WERI-Rb-1 (cell line): Measurements from ENCODE around the gene ACAD9.
"Not testable (repeated sequence)": the region's sequence is repeated elsewhere in the genome, so short reads cannot be mapped to it uniquely, and the experiment has no call there.

Experiments
- DNase-seq: peaks from one replicate; pipeline ENCODE4 v3.0.0-alpha.2; 2020
- H3K27ac ChIP-seq: fragments of 250-450 bp; sonication (Bioruptor Pico); 2 replicates; pipeline ENCODE4 v1.5.1; 2020; ENCODE audit warnings: mild to moderate bottlenecking, moderate library complexity
- H3K27me3 ChIP-seq: fragments of 250-450 bp; sonication (Bioruptor Pico); 2 replicates; pipeline ENCODE4 v1.5.1; 2021; ENCODE audit warnings: mild to moderate bottlenecking, low read depth, moderate library complexity; ENCODE audit not compliant: insufficient read depth, severe bottlenecking
- H3K36me3 ChIP-seq: fragments of 250-450 bp; sonication (Bioruptor Pico); 2 replicates; pipeline ENCODE4 v1.5.1; 2020; ENCODE audit warnings: mild to moderate bottlenecking, moderate library complexity
- H3K4me3 ChIP-seq: 2 replicates; pipeline ENCODE4 v1.5.1; 2011; ENCODE audit warnings: low read depth, mild to moderate bottlenecking, control low read depth, low read length
- H3K9me3 ChIP-seq: fragments of 250-450 bp; sonication (Bioruptor Pico); 2 replicates; pipeline ENCODE4 v1.5.1; 2021; ENCODE audit warnings: mild to moderate bottlenecking, moderate library complexity; ENCODE audit not compliant: severe bottlenecking
- CTCF ChIP-seq: IDR thresholded peaks from 2 replicates; pipeline ENCODE4 v1.5.1; 2011; ENCODE audit warnings: low read depth, mild to moderate bottlenecking, control low read depth, inconsistent platforms, low read length

ACAD9 gene

GRCh38 chr3:128922804-128923459 lies 43.5 kb downstream of the ACAD9 start:
- H3K9me3 ChIP-seq: peaks cover 53% of the 10 kb centered on the region

GRCh38 chr3:128923576-128923975 lies 44.2 kb downstream of the ACAD9 start:
- Histone ChIP-seq H3K36me3 (peaks cover 7% of the 10 kb centered on the region), H3K27ac (no peak overlapping the region), H3K27me3 (no peaks in the 10 kb centered on the region), H3K9me3 (peaks cover 56% of the 10 kb centered on the region), H3K4me3 (no peak overlapping the region)
- DNase-seq: no peak
- TF ChIP-seq CTCF: no peak

More at GRCh38 chr3:128922804-128923459, 43.5 kb downstream of the ACAD9 start:
- DNase-seq: no peak
- TF ChIP-seq CTCF: no peak
- H3K36me3 ChIP-seq: peaks cover 13% of the 10 kb centered on the region
- H3K27me3 ChIP-seq: no peaks in the 10 kb centered on the region
- H3K4me3 ChIP-seq: no peak overlapping the region
- H3K27ac ChIP-seq: no peak overlapping the region

GRCh38 chr3:128923986-128924385 lies 44.6 kb downstream of the ACAD9 start:
- not testable (repeated sequence) for H3K27ac ChIP-seq, H3K36me3 ChIP-seq, H3K27me3 ChIP-seq, DNase-seq, H3K4me3 ChIP-seq
- peaks cover 56% of the 10 kb centered on the region for H3K9me3 ChIP-seq

- no peaks in the 10 kb centered on the region for H3K36me3 ChIP-seq
- no peaks in the 10 kb centered on the region for H3K27me3 ChIP-seq
- H3K9me3 ChIP-seq: peaks cover 30% of the 10 kb centered on the region
- TF ChIP-seq CTCF: no peak
- no peak for DNase-seq
- no peak overlapping the region for H3K27ac ChIP-seq
- no peak overlapping the region for H3K4me3 ChIP-seq
These were observed 49.9 kb downstream of the ACAD9 start for GRCh38 chr3:128929364-128929763.

GRCh38 chr3:128931046-128931445 lies 51.6 kb downstream of the ACAD9 start:
- H3K27me3 ChIP-seq: no peaks in the 10 kb centered on the region
- H3K9me3 ChIP-seq: peaks cover 19% of the 10 kb centered on the region
- H3K4me3 ChIP-seq: no peak overlapping the region
- TF ChIP-seq CTCF: no peak
- H3K36me3 ChIP-seq: no peaks in the 10 kb centered on the region
- H3K27ac ChIP-seq: no peak overlapping the region
- DNase-seq: no peak

- DNase-seq: peak; percentile 4
- no peaks in the 10 kb centered on the region for H3K27me3 ChIP-seq
- no peak for TF ChIP-seq CTCF
These were observed 53.2 kb downstream of the ACAD9 start for GRCh38 chr3:128932516-128933212.

More at GRCh38 chr3:128932516-128933212, 53.2 kb downstream of the ACAD9 start:
- H3K4me3 ChIP-seq: no peak overlapping the region
- no peaks in the 10 kb centered on the region for H3K36me3 ChIP-seq
- no peak overlapping the region for H3K27ac ChIP-seq
- H3K9me3 ChIP-seq: peaks cover 7% of the 10 kb centered on the region
